GM12878 (cell line): Measurements from ENCODE around the gene SEMA7A. TPM values are rescaled to one million over a fixed set of nuclear protein-coding genes. Genes with fewer than 3 reads are reported as not detected.
A peak's percentile ranks its signal among the peaks of the same experiment; 100 is the strongest.

Experiments
- ASH2L ChIP-seq: fragments of 300-600, 200-600 bp; sonication (generic); IDR thresholded peaks from 2 replicates; pipeline ENCODE4 v1.6.1; 2017; ENCODE audit warnings: low read depth, mild to moderate bottlenecking, borderline replicate concordance
- CBFB ChIP-seq: IDR thresholded peaks from 2 replicates; pipeline ENCODE4 v1.6.1; 2016; ENCODE audit warnings: antibody characterized with exemption, low read depth
- IKZF2 ChIP-seq, 2 experiments: fragments of 450-650 bp; IDR thresholded peaks; 2 replicates each; pipeline ENCODE4 v1.6.1; 2017; ENCODE audit warnings: mild to moderate bottlenecking in 2 of 2, moderate library complexity in 2 of 2
- MEF2A ChIP-seq: IDR thresholded peaks from 2 replicates; pipeline ENCODE4 v1.6.1; 2011; ENCODE audit warnings: low read depth, mild to moderate bottlenecking, low read length, moderate library complexity; ENCODE audit not compliant: insufficient read depth
- MXI1 ChIP-seq: fragments of 150-350 bp; IDR thresholded peaks from 2 replicates; pipeline ENCODE4 v1.6.1; 2011; ENCODE audit warnings: low read depth, mild to moderate bottlenecking, inconsistent platforms, low read length, improper control_type of control experiment
- MYB ChIP-seq: fragments of 150-350 bp; IDR thresholded peaks from 2 replicates; pipeline ENCODE4 v1.6.1; 2014; ENCODE audit warnings: mild to moderate bottlenecking, low read depth, low read length, borderline replicate concordance
- NFYB ChIP-seq: IDR thresholded peaks from 2 replicates; pipeline ENCODE4 v1.6.1; 2011; ENCODE audit warnings: low read depth, mild to moderate bottlenecking, low read length, improper control_type of control experiment, moderate library complexity; ENCODE audit not compliant: insufficient read depth
- NR2F1 ChIP-seq: fragments of 450-650 bp; conservative IDR thresholded peaks from 2 replicates; pipeline ENCODE4 v1.6.1; 2017; ENCODE audit warnings: mild to moderate bottlenecking
- PML ChIP-seq: IDR thresholded peaks from 2 replicates; pipeline ENCODE4 v1.6.1; 2012; ENCODE audit warnings: low read length, inconsistent platforms
- RAD51 ChIP-seq: fragments of 450-650 bp; IDR thresholded peaks from 2 replicates; pipeline ENCODE4 v1.6.1; 2016; ENCODE audit warnings: moderate library complexity, mild to moderate bottlenecking, inconsistent platforms
- RUNX3 ChIP-seq: IDR thresholded peaks from 2 replicates; pipeline ENCODE4 v1.6.1; 2012; ENCODE audit warnings: low read length, inconsistent platforms
- SPI1 ChIP-seq: IDR thresholded peaks from 2 replicates; pipeline ENCODE4 v1.6.1; 2011; ENCODE audit warnings: low read depth, mild to moderate bottlenecking, low read length, moderate library complexity, borderline replicate concordance; ENCODE audit not compliant: insufficient read depth
- polyA plus RNA-seq, 11 experiments: library from polyadenylated mRNA; depleted of rRNA in 4 of 11; unstranded in 6 of 11; stranded (reverse) in 5 of 11; fragments of >200 nt; fragmentation: Nextera tagmentation in 4 of 11; fragmentation: Illumina TruSeq in 1 of 11; extraction: Ambion mirVana in 4 of 11; extraction: Trizol in 1 of 11; gene quantifications; 1 replicate in 1 of 11; 2 replicates in 10 of 11; pipeline versions ENCODE4 v1.2.1 to v1.2.3, GENCODE V29; 2011 to 2016; ENCODE audit warnings: inconsistent platforms in 2 of 11, missing spikeins in 2 of 11, low read depth in 1 of 11
- total RNA-seq, 4 experiments: library from RNA; depleted of rRNA in 3 of 4; stranded (reverse); fragments of >200 nt in 3 of 4; fragmentation: Illumina TruSeq in 1 of 4; extraction: Trizol in 1 of 4; gene quantifications; 2 replicates each; pipeline versions ENCODE4 v1.2.1 to v1.2.3, GENCODE V29; 2013 to 2021
- TF ChIP-seq, protein P1 (sequence below): fragments of 450-650 bp; conservative IDR thresholded peaks from 2 replicates; pipeline ENCODE4 v1.6.1; 2017; ENCODE audit warnings: mild to moderate bottlenecking, moderate library complexity
- TF ChIP-seq, protein P2 (sequence below), 3 experiments: IDR thresholded peaks in 2 of 3; conservative IDR thresholded peaks in 1 of 3; 2 replicates each; pipeline ENCODE4 v1.5.1; 2011; ENCODE audit warnings: low read depth in 3 of 3, low read length in 3 of 3, mild to moderate bottlenecking in 3 of 3, control low read depth in 2 of 3, moderate library complexity in 2 of 3, inconsistent platforms in 1 of 3, mixed read lengths in 1 of 3; ENCODE audit not compliant: control insufficient read depth in 2 of 3, insufficient read depth in 1 of 3; ENCODE audit errors: extremely low read depth in 1 of 3
- TF ChIP-seq, protein P3 (sequence below): fragments of 450-650 bp; IDR thresholded peaks from 2 replicates; pipeline ENCODE4 v1.6.1; 2014; ENCODE audit warnings: mild to moderate bottlenecking
- TF ChIP-seq, protein P4 (sequence below): fragments of 450-650 bp; IDR thresholded peaks from 2 replicates; pipeline ENCODE4 v1.6.1; 2016; ENCODE audit warnings: mild to moderate bottlenecking, moderate library complexity, borderline replicate concordance

Gene SEMA7A
- total and polyA plus RNA-seq, 10 of the 15 experiments (the other 5 are each of a cell fraction or from before 2014, with no cell fraction given), result 0.08 to 112 (median 53.5) TPM

DNA sequence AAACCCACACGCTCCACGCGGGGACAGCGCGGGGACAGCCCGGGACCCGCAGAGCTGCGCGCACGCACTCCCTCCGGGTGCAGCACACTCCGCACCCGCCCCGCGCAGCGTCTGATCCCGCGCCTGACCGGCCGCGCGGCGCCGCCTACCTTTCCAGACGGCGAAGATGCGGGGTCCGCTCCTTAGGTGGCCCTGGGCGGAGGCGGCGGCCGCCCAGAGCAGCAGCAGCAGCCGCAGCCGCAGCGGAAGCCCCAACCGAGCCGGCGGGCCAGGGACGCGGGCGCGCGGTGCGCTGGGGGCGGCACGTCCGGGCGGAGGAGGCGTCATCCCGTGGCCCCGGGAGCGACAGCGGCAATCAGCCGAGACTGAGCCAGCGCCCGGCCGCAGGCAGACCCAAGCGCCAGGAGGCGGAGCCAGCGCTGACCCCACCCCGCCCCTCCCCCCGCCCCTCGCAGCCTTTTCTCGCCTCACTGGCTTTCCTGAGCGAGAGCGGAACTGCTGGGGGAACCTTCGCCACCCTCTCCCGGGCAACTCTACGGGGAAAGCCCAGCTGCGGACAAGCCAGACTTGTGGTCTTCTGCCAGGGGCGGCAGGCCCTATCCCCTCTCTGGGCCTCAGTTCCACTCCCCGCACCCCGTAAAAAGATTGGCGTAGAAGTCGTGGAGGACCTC is at the start of gene SEMA7A (continued):
- TF ChIP-seq, protein P1, sequence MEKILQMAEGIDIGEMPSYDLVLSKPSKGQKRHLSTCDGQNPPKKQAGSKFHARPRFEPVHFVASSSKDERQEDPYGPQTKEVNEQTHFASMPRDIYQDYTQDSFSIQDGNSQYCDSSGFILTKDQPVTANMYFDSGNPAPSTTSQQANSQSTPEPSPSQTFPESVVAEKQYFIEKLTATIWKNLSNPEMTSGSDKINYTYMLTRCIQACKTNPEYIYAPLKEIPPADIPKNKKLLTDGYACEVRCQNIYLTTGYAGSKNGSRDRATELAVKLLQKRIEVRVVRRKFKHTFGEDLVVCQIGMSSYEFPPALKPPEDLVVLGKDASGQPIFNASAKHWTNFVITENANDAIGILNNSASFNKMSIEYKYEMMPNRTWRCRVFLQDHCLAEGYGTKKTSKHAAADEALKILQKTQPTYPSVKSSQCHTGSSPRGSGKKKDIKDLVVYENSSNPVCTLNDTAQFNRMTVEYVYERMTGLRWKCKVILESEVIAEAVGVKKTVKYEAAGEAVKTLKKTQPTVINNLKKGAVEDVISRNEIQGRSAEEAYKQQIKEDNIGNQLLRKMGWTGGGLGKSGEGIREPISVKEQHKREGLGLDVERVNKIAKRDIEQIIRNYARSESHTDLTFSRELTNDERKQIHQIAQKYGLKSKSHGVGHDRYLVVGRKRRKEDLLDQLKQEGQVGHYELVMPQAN, result peak; percentile 95
- TF ChIP-seq, protein P2, sequence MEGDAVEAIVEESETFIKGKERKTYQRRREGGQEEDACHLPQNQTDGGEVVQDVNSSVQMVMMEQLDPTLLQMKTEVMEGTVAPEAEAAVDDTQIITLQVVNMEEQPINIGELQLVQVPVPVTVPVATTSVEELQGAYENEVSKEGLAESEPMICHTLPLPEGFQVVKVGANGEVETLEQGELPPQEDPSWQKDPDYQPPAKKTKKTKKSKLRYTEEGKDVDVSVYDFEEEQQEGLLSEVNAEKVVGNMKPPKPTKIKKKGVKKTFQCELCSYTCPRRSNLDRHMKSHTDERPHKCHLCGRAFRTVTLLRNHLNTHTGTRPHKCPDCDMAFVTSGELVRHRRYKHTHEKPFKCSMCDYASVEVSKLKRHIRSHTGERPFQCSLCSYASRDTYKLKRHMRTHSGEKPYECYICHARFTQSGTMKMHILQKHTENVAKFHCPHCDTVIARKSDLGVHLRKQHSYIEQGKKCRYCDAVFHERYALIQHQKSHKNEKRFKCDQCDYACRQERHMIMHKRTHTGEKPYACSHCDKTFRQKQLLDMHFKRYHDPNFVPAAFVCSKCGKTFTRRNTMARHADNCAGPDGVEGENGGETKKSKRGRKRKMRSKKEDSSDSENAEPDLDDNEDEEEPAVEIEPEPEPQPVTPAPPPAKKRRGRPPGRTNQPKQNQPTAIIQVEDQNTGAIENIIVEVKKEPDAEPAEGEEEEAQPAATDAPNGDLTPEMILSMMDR (IDR thresholded peaks at IDR 0.05 in 2 of 3, conservative IDR thresholded peaks at IDR 0.05 in 1 of 3; ENCODE audit: control insufficient read depth in 2 of 3, extremely low read depth in 1 of 3, insufficient read depth in 1 of 3, low read depth in 3 of 3, low read length in 3 of 3), result no peak
- TF ChIP-seq, protein P3, sequence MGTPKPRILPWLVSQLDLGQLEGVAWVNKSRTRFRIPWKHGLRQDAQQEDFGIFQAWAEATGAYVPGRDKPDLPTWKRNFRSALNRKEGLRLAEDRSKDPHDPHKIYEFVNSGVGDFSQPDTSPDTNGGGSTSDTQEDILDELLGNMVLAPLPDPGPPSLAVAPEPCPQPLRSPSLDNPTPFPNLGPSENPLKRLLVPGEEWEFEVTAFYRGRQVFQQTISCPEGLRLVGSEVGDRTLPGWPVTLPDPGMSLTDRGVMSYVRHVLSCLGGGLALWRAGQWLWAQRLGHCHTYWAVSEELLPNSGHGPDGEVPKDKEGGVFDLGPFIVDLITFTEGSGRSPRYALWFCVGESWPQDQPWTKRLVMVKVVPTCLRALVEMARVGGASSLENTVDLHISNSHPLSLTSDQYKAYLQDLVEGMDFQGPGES, result no peak
- TF ChIP-seq NR2F1 (peak; percentile 72), MEF2A (peak; percentile 62; the same call in 1 of the 2 replicates), MXI1 (peak; percentile 91), MYB (no peak), PML (no peak), RUNX3 (no peak), CBFB (0 out of 2 replicates have a peak, but pooled peaks have one; percentile 67), NFYB (no peak), SPI1 (peak; percentile 61), IKZF2 (IDR thresholded peaks at IDR 0.05) (peak; percentile 74 to 82), RAD51 (no peak), ASH2L (no peak)
- TF ChIP-seq, protein P4, sequence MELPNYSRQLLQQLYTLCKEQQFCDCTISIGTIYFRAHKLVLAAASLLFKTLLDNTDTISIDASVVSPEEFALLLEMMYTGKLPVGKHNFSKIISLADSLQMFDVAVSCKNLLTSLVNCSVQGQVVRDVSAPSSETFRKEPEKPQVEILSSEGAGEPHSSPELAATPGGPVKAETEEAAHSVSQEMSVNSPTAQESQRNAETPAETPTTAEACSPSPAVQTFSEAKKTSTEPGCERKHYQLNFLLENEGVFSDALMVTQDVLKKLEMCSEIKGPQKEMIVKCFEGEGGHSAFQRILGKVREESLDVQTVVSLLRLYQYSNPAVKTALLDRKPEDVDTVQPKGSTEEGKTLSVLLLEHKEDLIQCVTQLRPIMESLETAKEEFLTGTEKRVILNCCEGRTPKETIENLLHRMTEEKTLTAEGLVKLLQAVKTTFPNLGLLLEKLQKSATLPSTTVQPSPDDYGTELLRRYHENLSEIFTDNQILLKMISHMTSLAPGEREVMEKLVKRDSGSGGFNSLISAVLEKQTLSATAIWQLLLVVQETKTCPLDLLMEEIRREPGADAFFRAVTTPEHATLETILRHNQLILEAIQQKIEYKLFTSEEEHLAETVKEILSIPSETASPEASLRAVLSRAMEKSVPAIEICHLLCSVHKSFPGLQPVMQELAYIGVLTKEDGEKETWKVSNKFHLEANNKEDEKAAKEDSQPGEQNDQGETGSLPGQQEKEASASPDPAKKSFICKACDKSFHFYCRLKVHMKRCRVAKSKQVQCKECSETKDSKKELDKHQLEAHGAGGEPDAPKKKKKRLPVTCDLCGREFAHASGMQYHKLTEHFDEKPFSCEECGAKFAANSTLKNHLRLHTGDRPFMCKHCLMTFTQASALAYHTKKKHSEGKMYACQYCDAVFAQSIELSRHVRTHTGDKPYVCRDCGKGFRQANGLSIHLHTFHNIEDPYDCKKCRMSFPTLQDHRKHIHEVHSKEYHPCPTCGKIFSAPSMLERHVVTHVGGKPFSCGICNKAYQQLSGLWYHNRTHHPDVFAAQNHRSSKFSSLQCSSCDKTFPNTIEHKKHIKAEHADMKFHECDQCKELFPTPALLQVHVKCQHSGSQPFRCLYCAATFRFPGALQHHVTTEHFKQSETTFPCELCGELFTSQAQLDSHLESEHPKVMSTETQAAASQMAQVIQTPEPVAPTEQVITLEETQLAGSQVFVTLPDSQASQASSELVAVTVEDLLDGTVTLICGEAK, result no peak
